HepG2 (cell line): Measurements from ENCODE around the gene AANAT. TPM values are rescaled to one million over a fixed set of nuclear protein-coding genes. Genes with fewer than 3 reads are reported as not detected.

Source experiments
- ATAC-seq: fragments of 200-7000 bp; cut with Tn5 transposase; 3 replicates; pipeline ENCODE4 v1.9.1; 2020; ENCODE audit warnings: mild to moderate bottlenecking, moderate library complexity
- BruUV-seq: library from RNA; stranded (reverse); fragments of 400-500 nt; replicated peaks from 2 replicates; lab custom pipeline; 2021; lab: Mats Ljungman, UMichigan
- CTCF ChIA-PET: fragments of 300-600 bp; formaldehyde crosslinking; extraction: SDS; loops from one replicate; lab custom pipeline; 2021; ENCODE audit warnings: low total read pairs, inconsistent platforms, low intra/inter-chr PET ratio; lab: Yijun Ruan, JAX
- POLR2A ChIA-PET: fragments of 350-600 bp; sonication (Branson Sonifier 250); formaldehyde crosslinking; loops from one replicate; lab custom pipeline; 2020; ENCODE audit warnings: antibody characterized with exemption, inconsistent platforms; lab: Yijun Ruan, JAX
- DNase-seq: peaks from one replicate; pipeline ENCODE4 v3.0.0-alpha.2; 2015; ENCODE audit warnings: low spot score
- FAIRE-seq: peaks from 3 replicates; lab custom pipeline; 2011; peaks lifted over from hg19 to GRCh38; lab: Jason Lieb, UNC
- H2AFZ ChIP-seq: one replicate; pipeline ENCODE4 v1.6.1; 2011; ENCODE audit warnings: low read length, inconsistent platforms
- H3K27ac ChIP-seq: fragments of 300-600 bp; 3 replicates; pipeline ENCODE4 v1.8.0; 2011; ENCODE audit warnings: mixed run types, mild to moderate bottlenecking, mixed read lengths, low read length, inconsistent platforms; ENCODE audit not compliant: insufficient read depth; ENCODE audit errors: extremely low read length
- H3K27me3 ChIP-seq, 2 experiments: fragments of 200-600 bp in 1 of 2; 2 replicates in 1 of 2; 3 replicates in 1 of 2; pipeline versions ENCODE4 v1.6.0 to v1.8.0; 2011; ENCODE audit warnings: low read length in 2 of 2, mild to moderate bottlenecking in 2 of 2, moderate library complexity in 2 of 2, inconsistent platforms in 1 of 2; ENCODE audit not compliant: insufficient read depth in 2 of 2, control insufficient read depth in 1 of 2
- H3K36me3 ChIP-seq, 2 experiments: fragments of 200-600 bp in 1 of 2; replicated peaks in 1 of 2; 2 replicates in 1 of 2; 3 replicates in 1 of 2; pipeline versions ENCODE4 v1.5.1 to v1.8.0; 2011; ENCODE audit warnings: low read length in 2 of 2, inconsistent platforms in 1 of 2; ENCODE audit not compliant: insufficient read depth in 2 of 2, control insufficient read depth in 1 of 2
- H3K4me1 ChIP-seq: 2 replicates; pipeline ENCODE4 v1.5.1; 2012; ENCODE audit warnings: low read length, inconsistent platforms; ENCODE audit not compliant: insufficient read depth
- H3K4me2 ChIP-seq: 2 replicates; pipeline ENCODE4 v1.6.0; 2011; ENCODE audit warnings: low read depth, low read length, inconsistent platforms
- H3K4me3 ChIP-seq, 3 experiments: fragments of 200-600 bp in 1 of 3; sonication (generic), shearing (Covaris generic) in 1 of 3; replicated peaks in 1 of 3; 2 replicates each; pipeline ENCODE4 v1.5.1; 2011 to 2016; ENCODE audit warnings: low read length in 3 of 3, inconsistent platforms in 2 of 3, low read depth in 2 of 3, mild to moderate bottlenecking in 2 of 3, control low read depth in 1 of 3, mixed read lengths in 1 of 3; ENCODE audit not compliant: insufficient read depth in 1 of 3
- H3K79me2 ChIP-seq: one replicate; pipeline ENCODE4 v1.6.1; 2011; ENCODE audit warnings: low read length, inconsistent platforms; ENCODE audit not compliant: insufficient read depth
- H3K9ac ChIP-seq: 2 replicates; pipeline ENCODE4 v1.6.0; 2011; ENCODE audit warnings: mild to moderate bottlenecking, low read depth, low read length, inconsistent platforms; ENCODE audit not compliant: insufficient read depth
- H3K9me3 ChIP-seq: 2 replicates; pipeline ENCODE4 v1.5.1; 2012; ENCODE audit warnings: mild to moderate bottlenecking, low read length
- H4K20me1 ChIP-seq: 2 replicates; pipeline ENCODE4 v1.6.0; 2011; ENCODE audit warnings: inconsistent platforms, mild to moderate bottlenecking, low read length, moderate library complexity; ENCODE audit not compliant: insufficient read depth
- AGO1 ChIP-seq: fragments of 200-400 bp; formaldehyde crosslinking; IDR thresholded peaks from 2 replicates; pipeline ENCODE4 v1.6.1; 2017; ENCODE audit warnings: mild to moderate bottlenecking, low read depth, low read length, moderate library complexity; ENCODE audit not compliant: poor library complexity, severe bottlenecking
- CREB1 ChIP-seq, 2 experiments: fragments of 450-650 bp in 1 of 2; IDR thresholded peaks; 2 replicates each; pipeline ENCODE4 v1.6.1; 2016 to 2017; ENCODE audit warnings: control low read depth in 1 of 2, mild to moderate bottlenecking in 1 of 2, missing compliant biosample characterization in 1 of 2, missing genetic modification characterization in 1 of 2
- GMEB2 ChIP-seq: IDR thresholded peaks from 2 replicates; pipeline ENCODE4 v1.6.1; 2016; ENCODE audit warnings: missing biosample characterization, missing genetic modification reagents, low read depth
- KAT8 ChIP-seq: IDR thresholded peaks from 2 replicates; pipeline ENCODE4 v1.6.1; 2016; ENCODE audit warnings: missing genetic modification reagents, missing compliant biosample characterization
- PBX3 ChIP-seq: sonication (generic); formaldehyde crosslinking; IDR thresholded peaks from 2 replicates; pipeline ENCODE4 v1.8.1; 2023; ENCODE audit warnings: missing genetic modification reagents, inconsistent platforms, borderline replicate concordance
- ZBTB7B ChIP-seq: sonication (generic); formaldehyde crosslinking; IDR thresholded peaks from 2 replicates; pipeline ENCODE4 v1.4.0; 2020; ENCODE audit warnings: missing genetic modification reagents
- ZNF543 ChIP-seq: sonication (generic); formaldehyde crosslinking; IDR thresholded peaks from 2 replicates; pipeline ENCODE4 v1.4.0; 2020; ENCODE audit warnings: mild to moderate bottlenecking, missing genetic modification reagents
- WGBS: methylation state at CpG from one replicate; pipeline ENCODE4 v1.1.6; 2017; ENCODE audit warnings: low lambda C conversion rate; 5-methylcytosine and 5-hydroxymethylcytosine counted together
- in situ Hi-C: cut with HindIII; loops from 2 replicates; pipeline ENCODE4 v1.10.0; 2017; ENCODE audit warnings: low pct_unique_long_range_greater_than_20kb; ENCODE audit not compliant: extremely low pct_ligation_motif_present
- intact Hi-C: fragments of 100-400 bp; cut with micrococcal nuclease; formaldehyde crosslinking; loops from one replicate; pipeline ENCODE4 v1.10.0; 2022; ENCODE audit not compliant: unreplicated experiment
- polyA plus RNA-seq, 8 experiments: library from polyadenylated mRNA; depleted of rRNA in 3 of 8; stranded (reverse) in 7 of 8; unstranded in 1 of 8; fragments of >200 nt; fragmentation: Illumina TruSeq in 4 of 8; extraction: Trizol in 4 of 8; gene quantifications; 2 replicates each; pipeline versions ENCODE4 v1.2.1 to v1.2.3, GENCODE V29; 2011 to 2016; ENCODE audit warnings: low read depth in 4 of 8, missing spikeins in 1 of 8, mixed read lengths in 1 of 8; ENCODE audit not compliant: insufficient read depth in 1 of 8
- total RNA-seq, 5 experiments: library from RNA; depleted of rRNA; stranded (reverse); fragments of >200 nt; fragmentation: Illumina TruSeq; extraction: Trizol; gene quantifications; 2 replicates each; pipeline ENCODE4 v1.2.3, GENCODE V29; 2016; ENCODE audit warnings: low read depth in 1 of 5

Gene AANAT
- total and polyA plus RNA-seq, 2 of the 13 experiments (the other 11 are each of a cell fraction or from before 2014, with no cell fraction given): 0.07 TPM; not detected in 1

- in situ Hi-C loops (no loop called here), intact Hi-C loops (loop anchor here (2.0 kb wide), 1 partner anchor 26 kb away; the partner anchor contains the start of gene UBE2O)
- Histone ChIP-seq H3K4me1 (peaks cover 12% of the 10 kb centered on the region; the same call in 1 of the 2 replicates), H2AFZ (no peak overlapping the region), H3K4me3 (no peak overlapping the region), H3K27ac (no peak overlapping the region), H3K27me3 (no peaks in the 10 kb centered on the region), H3K79me2 (peaks cover 70% of the 10 kb centered on the region), H3K36me3 (peaks cover 5 to 12% of the 10 kb centered on the region in 2 experiments), H4K20me1 (peaks cover 23% of the 10 kb centered on the region; the same call in 1 of the 2 replicates), H3K9me3 (no peaks in the 10 kb centered on the region), H3K4me2 (no peak overlapping the region), H3K9ac (no peak overlapping the region)
- ChIA-PET CTCF (no interaction called here), POLR2A (no interaction called here)
- TF ChIP-seq KAT8: no peak
- no peak for TF ChIP-seq PBX3 (CRISPR knock-in tag)
- TF ChIP-seq AGO1: no peak
- TF ChIP-seq CREB1 (IDR thresholded peaks at IDR 0.05): no peak
- no peak for TF ChIP-seq CREB1 (CRISPR knock-in tag; IDR thresholded peaks at IDR 0.05)
- TF ChIP-seq ZNF543 (CRISPR knock-in tag): no peak
- no peak for TF ChIP-seq ZBTB7B (CRISPR knock-in tag)
- no peak for TF ChIP-seq GMEB2 (CRISPR knock-in tag)
- no peak for ATAC-seq
- 98% methylated on average over 3 of the region's 3 CpGs for WGBS
- BruUV-seq: no TSS peak
- DNase-seq: no peak
- peak; percentile 37 for FAIRE-seq
These were observed 40.5 kb upstream of the AANAT start for GRCh38 chr17:76426853-76427252.
